Breast epithelium (tissue), 3 donors: ENCODE data around the gene NEO1.

Source experiments
- CTCF ChIP-seq, 3 donors: fragments of 450-650 bp; IDR thresholded peaks; one replicate each; pipeline ENCODE4 v1.5.1; 2016 to 2017; ENCODE audit warnings: antibody characterized with exemption in 3 of 3, mild to moderate bottlenecking in 3 of 3, moderate library complexity in 3 of 3
- POLR2A ChIP-seq: fragments of 450-650 bp; IDR thresholded peaks from one replicate; pipeline ENCODE4 v1.6.1; 2016; ENCODE audit warnings: antibody characterized with exemption, mild to moderate bottlenecking, moderate library complexity
- POLR2AphosphoS5 ChIP-seq, 3 donors: sonication (generic); formaldehyde crosslinking; IDR thresholded peaks; one replicate each; pipeline ENCODE4 v1.6.1; 2017; ENCODE audit warnings: antibody characterized with exemption in 3 of 3

- TF ChIP-seq CTCF (IDR thresholded peaks at IDR 0.05) (no peak), POLR2AphosphoS5 (IDR thresholded peaks at IDR 0.05) (no peak), POLR2A (no peak)
Measured at GRCh38 chr15:73212424-73212823, 160.2 kb downstream of the NEO1 start.
